IMR-90 (cell line): ENCODE data around the gene TP73. TPM values are rescaled to one million over a fixed set of nuclear protein-coding genes. Genes with fewer than 3 reads are reported as not detected.

Experiments used
- ATAC-seq: fragments of 200-7000 bp; cut with Tn5 transposase; 2 replicates; pipeline ENCODE4 v1.9.1; 2020; ENCODE audit warnings: low read depth, mild to moderate bottlenecking, moderate library complexity
- BruUV-seq: library from RNA; stranded (reverse); fragments of 400-500 nt; replicated peaks from 2 replicates; lab custom pipeline; 2021; lab: Mats Ljungman, UMichigan
- CTCF ChIA-PET: fragments of 300-600 bp; formaldehyde crosslinking; extraction: SDS; loops from one replicate; lab custom pipeline; 2021; ENCODE audit warnings: antibody characterized with exemption; lab: Yijun Ruan, JAX
- POLR2A ChIA-PET: fragments of 300-600 bp; sonication (Branson Sonifier 250); formaldehyde crosslinking; loops from one replicate; lab custom pipeline; 2022; ENCODE audit warnings: antibody characterized with exemption; ENCODE audit not compliant: unreplicated experiment; lab: Charles Lee
- DNase-seq: peaks from one replicate; pipeline ENCODE4 v3.0.0; 2013
- H2AFZ ChIP-seq: replicated peaks from 2 replicates; pipeline ENCODE3; 2013; ENCODE audit warnings: low read length, mild to moderate bottlenecking; ENCODE audit not compliant: poor library complexity
- H2AK5ac ChIP-seq: 2 replicates; pipeline ENCODE4 v1.6.1; 2013; ENCODE audit warnings: low read depth, low read length, inconsistent platforms
- H2AK9ac ChIP-seq: replicated peaks from 2 replicates; pipeline ENCODE3; 2013; ENCODE audit warnings: mild to moderate bottlenecking, low read depth, low read length, moderate library complexity; ENCODE audit not compliant: poor library complexity
- H2BK120ac ChIP-seq: 2 replicates; pipeline ENCODE4 v1.6.1; 2013; ENCODE audit warnings: low read depth, low read length, inconsistent platforms
- H2BK15ac ChIP-seq: 3 replicates; pipeline ENCODE4 v1.6.1; 2013; ENCODE audit warnings: low read depth, low read length, inconsistent platforms
- H2BK20ac ChIP-seq: 2 replicates; pipeline ENCODE4 v1.6.1; 2013; ENCODE audit warnings: low read depth, mild to moderate bottlenecking, inconsistent platforms, low read length, moderate library complexity
- H2BK5ac ChIP-seq: 2 replicates; pipeline ENCODE4 v1.6.1; 2013; ENCODE audit warnings: mild to moderate bottlenecking, low read depth, low read length, inconsistent platforms; ENCODE audit not compliant: poor library complexity, severe bottlenecking
- H3K14ac ChIP-seq: replicated peaks from 2 replicates; pipeline ENCODE4 v1.6.1; 2013; ENCODE audit warnings: low read depth, low read length, inconsistent platforms
- H3K18ac ChIP-seq: 2 replicates; pipeline ENCODE4 v1.6.1; 2013; ENCODE audit warnings: low read depth, low read length, control low read depth
- H3K23ac ChIP-seq: 2 replicates; pipeline ENCODE4 v1.6.1; 2013; ENCODE audit warnings: low read depth, low read length, inconsistent platforms
- H3K27ac ChIP-seq: 2 replicates; pipeline ENCODE4 v1.5.1; 2013; ENCODE audit warnings: mild to moderate bottlenecking, control low read depth, low read length; ENCODE audit not compliant: insufficient read depth
- H3K27me3 ChIP-seq: 2 replicates; pipeline ENCODE4 v1.6.1; 2013; ENCODE audit warnings: low read length; ENCODE audit not compliant: control insufficient read depth, insufficient read depth
- H3K36me3 ChIP-seq: 2 replicates; pipeline ENCODE4 v1.6.1; 2013; ENCODE audit warnings: low read length, mixed read lengths; ENCODE audit not compliant: control insufficient read depth, insufficient read depth
- H3K4ac ChIP-seq: 2 replicates; pipeline ENCODE4 v1.6.1; 2013; ENCODE audit warnings: low read depth, low read length, inconsistent platforms
- H3K4me1 ChIP-seq: 2 replicates; pipeline ENCODE4 v1.6.1; 2013; ENCODE audit warnings: low read length, mixed read lengths; ENCODE audit not compliant: control insufficient read depth, insufficient read depth
- H3K4me2 ChIP-seq: 2 replicates; pipeline ENCODE4 v1.6.1; 2013; ENCODE audit warnings: low read depth, mild to moderate bottlenecking, control low read depth, low read length, moderate library complexity
- H3K4me3 ChIP-seq: 2 replicates; pipeline ENCODE4 v1.5.1; 2013; ENCODE audit warnings: low read depth, mild to moderate bottlenecking, control low read depth, low read length, moderate library complexity; ENCODE audit not compliant: insufficient read depth
- H3K56ac ChIP-seq: 2 replicates; pipeline ENCODE4 v1.6.1; 2013; ENCODE audit warnings: low read length, inconsistent platforms; ENCODE audit not compliant: insufficient read depth; ENCODE audit errors: extremely low read depth
- H3K79me1 ChIP-seq, 2 experiments: 2 replicates each; pipeline ENCODE4 v1.6.1; 2013; ENCODE audit warnings: low read length in 2 of 2, inconsistent platforms in 1 of 2, low read depth in 1 of 2
- H3K9ac ChIP-seq: 2 replicates; pipeline ENCODE4 v1.6.1; 2013; ENCODE audit warnings: low read depth, low read length, control low read depth
- H3K9me1 ChIP-seq: 2 replicates; pipeline ENCODE4 v1.6.1; 2013; ENCODE audit warnings: low read length, inconsistent platforms; ENCODE audit not compliant: insufficient read depth
- H3K9me3 ChIP-seq: 2 replicates; pipeline ENCODE4 v1.6.1; 2013; ENCODE audit warnings: low read length; ENCODE audit not compliant: control insufficient read depth, insufficient read depth
- H4K20me1 ChIP-seq: 2 replicates; pipeline ENCODE4 v1.6.1; 2013; ENCODE audit warnings: low read length, inconsistent platforms; ENCODE audit not compliant: insufficient read depth
- H4K5ac ChIP-seq: 2 replicates; pipeline ENCODE4 v1.6.1; 2013; ENCODE audit warnings: mild to moderate bottlenecking, low read depth, low read length, control low read depth
- H4K8ac ChIP-seq, 2 experiments: 2 replicates each; pipeline ENCODE4 v1.6.1; 2013; ENCODE audit warnings: low read depth in 2 of 2, low read length in 2 of 2, control low read depth in 1 of 2, inconsistent platforms in 1 of 2
- H4K91ac ChIP-seq: 2 replicates; pipeline ENCODE4 v1.6.1; 2013; ENCODE audit warnings: low read depth, low read length, inconsistent platforms; ENCODE audit not compliant: insufficient read depth
- BHLHE40 ChIP-seq: fragments of 150-350 bp; IDR thresholded peaks from 2 replicates; pipeline ENCODE4 v1.6.1; 2016; ENCODE audit warnings: mild to moderate bottlenecking, low read depth, low read length
- CHD1 ChIP-seq: IDR thresholded peaks from 2 replicates; pipeline ENCODE4 v1.6.1; 2012; ENCODE audit warnings: low read depth, low read length, improper control_type of control experiment
- CTCF ChIP-seq: conservative IDR thresholded peaks from 2 replicates; pipeline ENCODE4 v1.5.1; 2012; ENCODE audit warnings: mild to moderate bottlenecking, low read depth, low read length, improper control_type of control experiment
- WGBS, 2 experiments: methylation state at CpG; one replicate each; pipeline versions ENCODE4 v1.1.5 to v1.1.7; 2013; ENCODE audit warnings: missing lambda C conversion rate in 2 of 2; ENCODE audit not compliant: insufficient read length in 1 of 2; ENCODE audit errors: extremely low coverage in 2 of 2; 5-methylcytosine and 5-hydroxymethylcytosine counted together
- dilution Hi-C: fragments of 300-500 bp; cut with HindIII; formaldehyde crosslinking; loops from one replicate; pipeline ENCODE4 v1.14.3; 2018; ENCODE audit warnings: low sequenced_read_pairs; ENCODE audit not compliant: unreplicated experiment
- in situ Hi-C: fragments of 300-500 bp; cut with MboI; formaldehyde crosslinking; loops from 3 replicates; pipeline ENCODE4 v1.14.3; 2019; ENCODE audit warnings: low sequenced_read_pairs, inconsistent platforms, mixed read lengths
- intact Hi-C: fragments of 100-400 bp; cut with micrococcal nuclease; formaldehyde crosslinking; loops from 2 replicates; pipeline ENCODE4 v1.10.0; 2022
- polyA plus RNA-seq, 3 experiments: library from polyadenylated mRNA; depleted of rRNA; stranded (reverse); fragments of >200 nt; gene quantifications; 2 replicates each; pipeline ENCODE4 v1.2.3, GENCODE V29; 2012; ENCODE audit warnings: low replicate concordance in 1 of 3
- total RNA-seq: library from RNA; depleted of rRNA; stranded (reverse); fragments of >200 nt; gene quantifications from 2 replicates; pipeline ENCODE4 v1.2.3, GENCODE V29; 2012
- TF ChIP-seq, protein P1 (sequence below): fragments of 150-350 bp; IDR thresholded peaks from 2 replicates; pipeline ENCODE4 v1.6.1; 2016; ENCODE audit warnings: low read depth, mild to moderate bottlenecking, low read length, moderate library complexity, borderline replicate concordance

The TP73 gene
- total and polyA plus RNA-seq, 2 of the 4 experiments (the other 2 are of a cell fraction) = not detected

DNA sequence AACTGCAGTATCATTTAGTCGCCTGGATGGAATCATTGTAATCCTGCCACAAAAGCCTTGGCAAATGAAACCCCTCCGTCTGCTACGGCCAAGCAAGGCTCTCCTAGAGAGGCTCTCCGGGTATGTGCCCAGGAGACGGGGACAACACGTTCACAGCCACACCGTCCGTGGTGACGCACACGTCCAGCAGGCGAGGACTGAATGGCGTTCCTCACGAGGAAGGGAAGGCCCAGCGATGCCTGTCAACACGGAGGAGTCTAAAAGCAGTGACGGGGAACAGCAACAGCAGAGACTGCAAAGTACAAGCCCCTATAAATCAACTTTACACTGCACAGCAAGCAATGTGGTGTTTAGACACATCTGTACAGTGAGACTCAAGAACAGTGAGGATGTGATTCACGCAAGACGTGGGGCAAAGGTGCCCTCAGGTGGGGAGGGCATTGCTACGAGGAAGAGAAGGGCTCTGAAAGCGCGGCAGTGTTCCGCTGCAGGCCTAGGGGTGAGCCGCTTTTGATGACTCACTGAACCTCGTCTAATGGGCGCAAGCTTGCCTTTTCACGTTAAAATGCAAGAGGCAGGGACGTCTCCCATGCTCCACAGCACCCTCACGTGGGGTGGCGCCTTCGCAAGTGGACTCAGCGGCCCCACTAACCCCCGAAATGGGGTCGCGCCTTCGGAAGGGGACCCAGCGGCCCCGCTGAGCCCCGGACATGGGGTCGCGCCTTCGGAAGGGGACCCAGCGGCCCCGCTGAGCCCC, 9.2 kb upstream of the TP73 start (continued):
- TF ChIP-seq CHD1 = no peak

- no peak overlapping the region for H2AFZ ChIP-seq
- no peak overlapping the region for H3K4me3 ChIP-seq
- ATAC-seq = no peak
- intact Hi-C loops (no loop called here), dilution Hi-C loops (no loop called here), in situ Hi-C loops (no loop called here)
- peaks cover 31% of the 10 kb centered on the region for H3K36me3 ChIP-seq
- no peaks in the 10 kb centered on the region for H4K20me1 ChIP-seq
- H3K4me1 ChIP-seq = no peaks in the 10 kb centered on the region
- no peak overlapping the region for H2AK9ac ChIP-seq
- H4K8ac ChIP-seq = no peak overlapping the region
- H3K18ac ChIP-seq = no peak overlapping the region
- no peak overlapping the region for H3K4me2 ChIP-seq
- no peaks in the 10 kb centered on the region for H3K27me3 ChIP-seq
- no peak overlapping the region for H3K23ac ChIP-seq
- H3K9me3 ChIP-seq = no peaks in the 10 kb centered on the region
- no peak overlapping the region for H4K91ac ChIP-seq
- ChIA-PET POLR2A (no interaction called here), CTCF (no interaction called here)
- BruUV-seq = no TSS peak
- no peak overlapping the region for H3K56ac ChIP-seq
- H4K5ac ChIP-seq = no peak overlapping the region
- TF ChIP-seq CTCF (no peak), BHLHE40 (no peak)
- TF ChIP-seq, protein P1, sequence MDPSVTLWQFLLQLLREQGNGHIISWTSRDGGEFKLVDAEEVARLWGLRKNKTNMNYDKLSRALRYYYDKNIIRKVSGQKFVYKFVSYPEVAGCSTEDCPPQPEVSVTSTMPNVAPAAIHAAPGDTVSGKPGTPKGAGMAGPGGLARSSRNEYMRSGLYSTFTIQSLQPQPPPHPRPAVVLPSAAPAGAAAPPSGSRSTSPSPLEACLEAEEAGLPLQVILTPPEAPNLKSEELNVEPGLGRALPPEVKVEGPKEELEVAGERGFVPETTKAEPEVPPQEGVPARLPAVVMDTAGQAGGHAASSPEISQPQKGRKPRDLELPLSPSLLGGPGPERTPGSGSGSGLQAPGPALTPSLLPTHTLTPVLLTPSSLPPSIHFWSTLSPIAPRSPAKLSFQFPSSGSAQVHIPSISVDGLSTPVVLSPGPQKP = no peak
- H2AK5ac ChIP-seq = no peak overlapping the region
- no peak overlapping the region for H3K9ac ChIP-seq
- H2BK20ac ChIP-seq = no peak overlapping the region
- WGBS, 2 experiments = 95% methylated on average over 6 of the region's 25 CpGs; no CpG with 5 or more reads in 1 of the 2 experiments
- H2BK15ac ChIP-seq = no peak overlapping the region
- H3K4ac ChIP-seq = no peak overlapping the region
- DNase-seq = no peak
- H3K9me1 ChIP-seq = 0 out of 2 replicates have a peak, but pooled peaks cover 3% of the 10 kb centered on the region
- H2BK120ac ChIP-seq = no peak overlapping the region
- H3K79me1 ChIP-seq = peaks cover 4 to 11% of the 10 kb centered on the region in 2 experiments
- H3K27ac ChIP-seq = no peak overlapping the region
- H3K14ac ChIP-seq = no peak overlapping the region
- H2BK5ac ChIP-seq = no peak overlapping the region
Measured at GRCh38 chr1:3644273-3644672, 8.0 kb upstream of the TP73 start.
